Measurements from ENCODE around the gene CEP89. TPM values are rescaled to one million over a fixed set of nuclear protein-coding genes. Genes with fewer than 3 reads are reported as not detected.
"Not testable (repeated sequence)": the region's sequence is repeated elsewhere in the genome, so short reads cannot be mapped to it uniquely, and the experiment has no call there.

The CEP89 gene
- total RNA-seq, 1 experiment from 2014 or later: 3.2 TPM

DNA sequence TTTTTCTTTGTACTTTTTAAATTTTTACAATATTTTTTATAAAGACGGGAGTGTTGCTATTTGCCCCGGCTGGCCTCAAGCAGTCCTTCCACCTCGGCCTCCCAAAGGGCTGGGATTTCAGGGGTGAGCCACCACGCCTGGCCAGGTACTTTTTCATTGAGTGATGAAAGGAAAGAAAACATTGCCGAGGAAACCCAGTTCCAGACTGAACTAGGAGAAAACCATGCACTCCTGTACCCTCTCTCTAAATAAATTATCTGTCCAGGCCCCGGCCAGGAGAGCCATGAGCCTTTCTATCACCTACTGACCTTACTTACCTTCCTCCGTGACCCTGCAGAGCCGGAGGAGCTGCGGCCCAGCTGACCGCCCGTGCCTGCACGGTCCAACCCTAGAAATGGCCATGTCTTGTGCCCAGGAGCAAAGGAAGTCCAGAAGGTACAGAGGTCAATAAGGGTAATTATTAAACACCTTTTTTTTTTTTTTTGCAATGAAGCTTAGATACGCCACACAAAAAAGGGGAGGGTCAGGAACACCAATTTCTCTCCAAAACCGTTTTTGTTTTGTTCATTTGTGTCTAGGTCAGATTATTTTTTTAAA is 102.3 kb downstream of the CEP89 start, which contains the start of gene SLC7A9:
Gene SLC7A9, minus strand, starts transcription at position 399 of the 597 bp plus-strand sequence. CDS start 1,233 bp downstream, outside the sequence.
- Histone ChIP-seq H3K4me2 (ENCODE audit: low read depth, low read length, poor library complexity, severe bottlenecking) (no peak within 1 kb of the TSS), H2AFZ (ENCODE audit: low read length) (no peak within 1 kb of the TSS), H3K79me2 (ENCODE audit: low read length) (no peaks in the 10 kb centered on the region)

DNA sequence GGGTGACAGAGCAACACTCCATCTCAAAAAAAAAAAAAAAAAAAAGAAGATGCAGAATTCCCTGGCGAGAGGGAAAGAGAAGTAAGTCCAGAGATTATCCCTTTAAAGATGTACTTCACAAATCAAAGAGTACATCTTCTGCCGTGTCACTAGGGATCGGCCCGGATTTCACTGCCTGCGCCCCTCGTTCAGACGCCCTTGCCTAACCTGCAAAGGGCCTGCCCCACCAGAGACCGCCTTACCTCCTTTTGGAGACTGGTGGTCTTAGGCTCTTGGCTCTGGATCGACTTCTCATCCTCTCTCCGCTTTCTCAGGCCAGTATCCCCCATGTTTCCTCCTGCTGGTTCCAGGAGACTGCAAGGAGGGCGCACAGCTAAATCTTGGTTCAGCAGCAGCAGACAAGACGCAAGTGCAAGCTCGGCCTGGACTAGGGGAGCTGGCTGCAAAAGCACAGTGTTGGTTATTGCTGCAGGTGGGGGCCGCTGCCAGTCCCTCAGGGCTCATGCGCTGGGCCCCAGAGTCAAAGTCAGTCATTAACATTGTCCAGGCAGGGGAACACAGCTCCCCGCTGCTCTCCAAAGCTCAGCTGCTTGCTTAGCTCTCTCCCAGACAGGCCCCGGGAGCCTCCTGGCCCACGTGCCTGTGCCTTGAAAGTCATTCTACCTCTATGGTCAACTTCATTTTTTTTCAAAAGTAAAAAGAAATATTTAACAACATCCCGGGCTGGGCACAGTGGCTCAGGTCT is 103.4 kb downstream of the CEP89 start:
- Histone ChIP-seq H3K9me2 (replicated peaks; ENCODE audit: insufficient read depth, low read length) (no peaks in the 10 kb centered on the region), H4K20me1 (ENCODE audit: insufficient read depth, low read depth, low read length) (no peaks in the 10 kb centered on the region), H3K36me3 (ENCODE audit: insufficient read depth, low read length) (no peaks in the 10 kb centered on the region), H2AFZ (ENCODE audit: low read length) (no peak overlapping the region), H3K79me2 (ENCODE audit: low read length) (no peaks in the 10 kb centered on the region), H3K9ac (ENCODE audit: low read length) (no peak overlapping the region), H3K4me3 (ENCODE audit: low read length) (no peak overlapping the region), H3K27me3 (ENCODE audit: low read length) (no peaks in the 10 kb centered on the region), H3K4me2 (ENCODE audit: low read depth, low read length, poor library complexity, severe bottlenecking) (no peak overlapping the region), H3K4me1 (ENCODE audit: low read length) (peaks cover 4% of the 10 kb centered on the region), H3K9me3 (ENCODE audit: low read length) (no peaks in the 10 kb centered on the region), H3K27ac (ENCODE audit: low read length) (no peak overlapping the region)
- no peak for DNase-seq

More for the DNA sequence above, 102.3 kb downstream of the CEP89 start, which contains the start of gene SLC7A9:
- Histone ChIP-seq H3K36me3 (ENCODE audit: insufficient read depth, low read length) (no peaks in the 10 kb centered on the region), H3K27me3 (ENCODE audit: low read length) (no peaks in the 10 kb centered on the region), H3K9me3 (ENCODE audit: low read length) (no peaks in the 10 kb centered on the region), H3K9me2 (replicated peaks; ENCODE audit: insufficient read depth, low read length) (no peaks in the 10 kb centered on the region), H4K20me1 (ENCODE audit: insufficient read depth, low read depth, low read length) (no peaks in the 10 kb centered on the region), H3K27ac (ENCODE audit: low read length) (no peak within 1 kb of the TSS), H3K4me1 (ENCODE audit: low read length) (peaks cover 4% of the 10 kb centered on the region), H3K4me3 (ENCODE audit: low read length) (no peak within 1 kb of the TSS), H3K9ac (ENCODE audit: low read length) (no peak within 1 kb of the TSS)
- no peak for DNase-seq

- not testable (repeated sequence) for H3K9me2 ChIP-seq (replicated peaks; ENCODE audit: insufficient read depth, low read length); H4K20me1 ChIP-seq (ENCODE audit: insufficient read depth, low read depth, low read length); H3K4me3 ChIP-seq (ENCODE audit: low read length); DNase-seq; H3K9ac ChIP-seq (ENCODE audit: low read length); H3K36me3 ChIP-seq (ENCODE audit: insufficient read depth, low read length); H3K79me2 ChIP-seq (ENCODE audit: low read length); H3K4me1 ChIP-seq (ENCODE audit: low read length); H3K27me3 ChIP-seq (ENCODE audit: low read length); H2AFZ ChIP-seq (ENCODE audit: low read length); H3K27ac ChIP-seq (ENCODE audit: low read length); H3K9me3 ChIP-seq (ENCODE audit: low read length); H3K4me2 ChIP-seq (ENCODE audit: low read depth, low read length, poor library complexity, severe bottlenecking)
Observed at GRCh38 chr19:32867436-32867835, 104.3 kb downstream of the CEP89 start.

DNA sequence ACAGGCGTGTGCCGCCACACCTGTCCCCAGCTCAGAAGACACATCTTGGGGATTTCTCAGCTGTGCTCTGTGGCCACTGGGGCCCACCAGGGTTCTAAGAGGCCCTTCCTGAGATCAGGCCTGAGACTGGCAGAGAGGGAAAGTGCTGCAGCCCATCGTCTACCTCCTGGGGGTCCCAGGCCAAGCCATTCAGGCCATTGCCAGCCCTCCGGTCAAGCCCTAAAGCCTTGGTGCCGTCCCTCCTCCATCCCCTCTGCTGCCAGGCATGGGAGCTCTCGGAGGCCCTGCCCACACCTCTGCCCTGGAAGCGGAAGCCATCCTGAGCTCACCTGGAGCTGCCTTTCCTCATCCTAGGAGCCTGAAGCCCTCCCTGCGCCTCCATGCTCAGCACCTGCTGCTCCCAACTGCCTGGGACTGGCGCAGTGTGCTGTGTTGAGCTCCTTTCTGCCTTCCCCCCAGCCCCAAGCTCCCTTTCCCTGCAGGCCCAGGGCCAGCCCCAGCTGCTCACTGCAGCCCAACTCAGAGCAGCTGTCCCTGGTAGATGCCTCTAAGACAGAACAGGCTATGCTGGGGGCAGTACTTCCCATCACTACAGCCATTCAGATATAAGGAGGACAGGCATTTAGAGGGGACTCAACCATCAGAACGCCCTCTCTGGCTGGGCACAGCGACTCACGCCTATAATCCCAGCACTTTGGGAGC is 105.0 kb downstream of the CEP89 start:
- no peaks in the 10 kb centered on the region for H3K27me3 ChIP-seq (ENCODE audit: low read length)
- no peaks in the 10 kb centered on the region for H3K9me2 ChIP-seq (replicated peaks; ENCODE audit: insufficient read depth, low read length)
- H4K20me1 ChIP-seq (ENCODE audit: insufficient read depth, low read depth, low read length): no peaks in the 10 kb centered on the region
- H3K4me1 ChIP-seq (ENCODE audit: low read length): peaks cover 4% of the 10 kb centered on the region
- no peak overlapping the region for H2AFZ ChIP-seq (ENCODE audit: low read length)
- no peaks in the 10 kb centered on the region for H3K79me2 ChIP-seq (ENCODE audit: low read length)
- no peaks in the 10 kb centered on the region for H3K36me3 ChIP-seq (ENCODE audit: insufficient read depth, low read length)
- no peak overlapping the region for H3K27ac ChIP-seq (ENCODE audit: low read length)
- no peak for DNase-seq
- no peak overlapping the region for H3K4me3 ChIP-seq (ENCODE audit: low read length)
- no peak overlapping the region for H3K4me2 ChIP-seq (ENCODE audit: low read depth, low read length, poor library complexity, severe bottlenecking)
- no peak overlapping the region for H3K9ac ChIP-seq (ENCODE audit: low read length)
- no peaks in the 10 kb centered on the region for H3K9me3 ChIP-seq (ENCODE audit: low read length)

- H3K9me2 ChIP-seq (replicated peaks; ENCODE audit: insufficient read depth, low read length): no peaks in the 10 kb centered on the region
Observed at GRCh38 chr19:32866061-32866460, 105.7 kb downstream of the CEP89 start.

DNA sequence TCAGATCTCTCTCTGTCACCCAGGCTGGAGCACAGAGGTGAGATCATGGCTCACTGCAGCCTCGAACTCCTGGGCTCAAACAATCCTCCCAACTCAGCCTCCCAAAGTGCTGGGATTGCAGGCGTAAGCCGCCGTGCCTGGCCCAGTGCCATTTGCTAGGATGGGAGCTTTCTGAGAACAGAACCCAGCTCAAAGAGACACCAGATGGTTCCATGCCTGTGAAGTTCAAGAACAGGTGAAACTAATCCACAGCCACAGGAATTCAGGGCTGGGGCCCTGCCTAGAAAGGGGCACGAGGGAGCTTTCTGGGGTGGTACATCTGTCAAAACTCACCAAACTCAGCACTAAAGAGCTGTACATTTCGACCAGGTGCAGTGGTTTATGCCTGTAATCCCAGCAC is 106.4 kb downstream of the CEP89 start:
- Histone ChIP-seq H3K27ac (ENCODE audit: low read length) (no peak overlapping the region), H3K79me2 (ENCODE audit: low read length) (no peaks in the 10 kb centered on the region), H3K27me3 (ENCODE audit: low read length) (no peaks in the 10 kb centered on the region), H2AFZ (ENCODE audit: low read length) (no peak overlapping the region), H3K9me2 (replicated peaks; ENCODE audit: insufficient read depth, low read length) (no peaks in the 10 kb centered on the region), H3K4me3 (ENCODE audit: low read length) (no peak overlapping the region), H3K9me3 (ENCODE audit: low read length) (no peaks in the 10 kb centered on the region), H3K4me1 (ENCODE audit: low read length) (peaks cover 4% of the 10 kb centered on the region), H3K4me2 (ENCODE audit: low read depth, low read length, poor library complexity, severe bottlenecking) (no peak overlapping the region), H3K36me3 (ENCODE audit: insufficient read depth, low read length) (no peaks in the 10 kb centered on the region), H4K20me1 (ENCODE audit: insufficient read depth, low read depth, low read length) (no peaks in the 10 kb centered on the region), H3K9ac (ENCODE audit: low read length) (no peak overlapping the region)
- DNase-seq: no peak

More at GRCh38 chr19:32866061-32866460, 105.7 kb downstream of the CEP89 start:
- no peaks in the 10 kb centered on the region for H3K27me3 ChIP-seq (ENCODE audit: low read length)
- H3K9me3 ChIP-seq (ENCODE audit: low read length): no peaks in the 10 kb centered on the region
- no peaks in the 10 kb centered on the region for H3K36me3 ChIP-seq (ENCODE audit: insufficient read depth, low read length)
- DNase-seq: no peak
- H3K4me2 ChIP-seq (ENCODE audit: low read depth, low read length, poor library complexity, severe bottlenecking): no peak overlapping the region
- H3K4me3 ChIP-seq (ENCODE audit: low read length): no peak overlapping the region
- H3K9ac ChIP-seq (ENCODE audit: low read length): no peak overlapping the region
- no peaks in the 10 kb centered on the region for H3K79me2 ChIP-seq (ENCODE audit: low read length)
- no peaks in the 10 kb centered on the region for H4K20me1 ChIP-seq (ENCODE audit: insufficient read depth, low read depth, low read length)
- H3K27ac ChIP-seq (ENCODE audit: low read length): no peak overlapping the region
- no peak overlapping the region for H2AFZ ChIP-seq (ENCODE audit: low read length)
- peaks cover 4% of the 10 kb centered on the region for H3K4me1 ChIP-seq (ENCODE audit: low read length)

GRCh38 chr19:32864318-32865007 is 107.3 kb downstream of the CEP89 start:
- H2AFZ ChIP-seq (ENCODE audit: low read length): no peak overlapping the region
- H3K9me3 ChIP-seq (ENCODE audit: low read length): no peaks in the 10 kb centered on the region
- H3K9ac ChIP-seq (ENCODE audit: low read length): no peak overlapping the region
- no peaks in the 10 kb centered on the region for H4K20me1 ChIP-seq (ENCODE audit: insufficient read depth, low read depth, low read length)
- H3K4me1 ChIP-seq (ENCODE audit: low read length): peaks cover 4% of the 10 kb centered on the region
- no peak for DNase-seq
- no peaks in the 10 kb centered on the region for H3K9me2 ChIP-seq (replicated peaks; ENCODE audit: insufficient read depth, low read length)
- H3K27ac ChIP-seq (ENCODE audit: low read length): no peak overlapping the region
- no peaks in the 10 kb centered on the region for H3K79me2 ChIP-seq (ENCODE audit: low read length)
- H3K27me3 ChIP-seq (ENCODE audit: low read length): no peaks in the 10 kb centered on the region
- no peak overlapping the region for H3K4me3 ChIP-seq (ENCODE audit: low read length)
- no peaks in the 10 kb centered on the region for H3K36me3 ChIP-seq (ENCODE audit: insufficient read depth, low read length)
- H3K4me2 ChIP-seq (ENCODE audit: low read depth, low read length, poor library complexity, severe bottlenecking): no peak overlapping the region

- Histone ChIP-seq H4K20me1 (ENCODE audit: insufficient read depth, low read depth, low read length) (no peaks in the 10 kb centered on the region), H3K4me2 (ENCODE audit: low read depth, low read length, poor library complexity, severe bottlenecking) (no peak overlapping the region), H3K36me3 (ENCODE audit: insufficient read depth, low read length) (no peaks in the 10 kb centered on the region), H3K27me3 (ENCODE audit: low read length) (no peaks in the 10 kb centered on the region), H3K27ac (ENCODE audit: low read length) (no peak overlapping the region), H2AFZ (ENCODE audit: low read length) (no peak overlapping the region), H3K79me2 (ENCODE audit: low read length) (no peaks in the 10 kb centered on the region), H3K4me1 (ENCODE audit: low read length) (peaks cover 4% of the 10 kb centered on the region), H3K9me2 (replicated peaks; ENCODE audit: insufficient read depth, low read length) (no peaks in the 10 kb centered on the region), H3K9ac (ENCODE audit: low read length) (no peak overlapping the region), H3K9me3 (ENCODE audit: low read length) (no peaks in the 10 kb centered on the region), H3K4me3 (ENCODE audit: low read length) (no peak overlapping the region)
- DNase-seq: no peak
Observed at GRCh38 chr19:32863841-32864240, 107.9 kb downstream of the CEP89 start.

Data from Karpas-422 (cell line).